A549 (cell line): ENCODE data around the gene E4F1. TPM values are rescaled to one million over a fixed set of nuclear protein-coding genes. Genes with fewer than 3 reads are reported as not detected.

Source experiments
- ATAC-seq, 2 experiments: fragments of 200-7000 bp in 1 of 2; fragments of >200 bp in 1 of 2; cut with Nextera tagmentation in 1 of 2; cut with Tn5 transposase in 1 of 2; 3 replicates each; pipeline versions ENCODE4 v1.8.0 to v1.9.1; 2018 to 2020; ENCODE audit warnings: mild to moderate bottlenecking in 1 of 2, moderate library complexity in 1 of 2
- CTCF ChIA-PET: fragments of 300-600 bp; sonication (Branson Sonifier 250); formaldehyde crosslinking; extraction: SDS; loops from one replicate; lab custom pipeline; 2021; ENCODE audit warnings: antibody characterized with exemption, inconsistent platforms; lab: Yijun Ruan, JAX
- POLR2A ChIA-PET: fragments of 350-600 bp; formaldehyde crosslinking; extraction: SDS; loops from one replicate; lab custom pipeline; 2021; ENCODE audit warnings: antibody characterized with exemption, inconsistent platforms; lab: Yijun Ruan, JAX
- DNase-seq, 2 experiments: peaks; one replicate each; pipeline versions ENCODE4 v3.0.0 to v3.0.0-alpha.2; 2011 to 2016; ENCODE audit warnings: low read depth in 1 of 2, low spot score in 1 of 2
- FAIRE-seq: peaks from 2 replicates; lab custom pipeline; 2011; peaks lifted over from hg19 to GRCh38; lab: Jason Lieb, UNC
- H3K27ac ChIP-seq, 2 experiments: fragments of >200 bp; sonication (Bioruptor Twin); formaldehyde crosslinking; 3 replicates each; pipeline ENCODE4 v1.5.1; 2016 to 2017
- H3K4me1 ChIP-seq: fragments of >200 bp; sonication (Bioruptor Twin); formaldehyde crosslinking; 3 replicates; pipeline ENCODE4 v1.6.1; 2016
- H3K4me2 ChIP-seq: fragments of >200 bp; sonication (Bioruptor Twin); formaldehyde crosslinking; 3 replicates; pipeline ENCODE4 v1.6.1; 2016
- H3K4me3 ChIP-seq: fragments of >200 bp; sonication (Bioruptor Twin); formaldehyde crosslinking; 3 replicates; pipeline ENCODE4 v1.5.1; 2016
- H3K9me3 ChIP-seq: fragments of >200 bp; sonication (Bioruptor Twin); formaldehyde crosslinking; 3 replicates; pipeline ENCODE4 v1.6.1; 2016
- CBX8 ChIP-seq: fragments of 200-600 bp; sonication (generic); IDR thresholded peaks from 2 replicates; pipeline ENCODE4 v1.6.1; 2016
- CHD4 ChIP-seq: fragments of 200-600 bp; sonication (generic); IDR thresholded peaks from 2 replicates; pipeline ENCODE4 v1.6.1; 2016; ENCODE audit warnings: antibody characterized with exemption, mild to moderate bottlenecking, borderline replicate concordance
- CTCF ChIP-seq: fragments of >200 bp; sonication (Bioruptor Twin); formaldehyde crosslinking; IDR thresholded peaks from 3 replicates; pipeline ENCODE4 v1.5.1; 2016
- E2F6 ChIP-seq: IDR thresholded peaks from 2 replicates; pipeline ENCODE4 v1.6.1; 2012; ENCODE audit warnings: low read depth, borderline replicate concordance
- EHF ChIP-seq: fragments of 250-450 bp; sonication (Bioruptor Pico); IDR thresholded peaks from 2 replicates; pipeline ENCODE4 v1.5.0; 2020; ENCODE audit warnings: mild to moderate bottlenecking
- EP300 ChIP-seq, 2 experiments: fragments of >200 bp; sonication (Bioruptor Twin); formaldehyde crosslinking; IDR thresholded peaks; 2 replicates in 1 of 2; 3 replicates in 1 of 2; pipeline ENCODE4 v1.6.1; 2016 to 2017
- FOSB ChIP-seq: fragments of 250-450 bp; sonication (Bioruptor Pico); IDR thresholded peaks from 2 replicates; pipeline ENCODE4 v1.5.0; 2020; ENCODE audit warnings: mild to moderate bottlenecking, moderate library complexity
- GATA3 ChIP-seq: IDR thresholded peaks from 2 replicates; pipeline ENCODE4 v1.6.1; 2012; ENCODE audit warnings: borderline replicate concordance
- HDAC2 ChIP-seq: fragments of 200-600 bp; sonication (generic); IDR thresholded peaks from 2 replicates; pipeline ENCODE4 v1.6.1; 2016
- HEYL ChIP-seq: fragments of 250-450 bp; sonication (Bioruptor Pico); IDR thresholded peaks from 2 replicates; pipeline ENCODE4 v1.8.0; 2021; ENCODE audit warnings: mild to moderate bottlenecking, moderate library complexity
- HOXA7 ChIP-seq: fragments of 250-450 bp; sonication (Bioruptor Pico); IDR thresholded peaks from 2 replicates; pipeline ENCODE4 v1.5.0; 2020; ENCODE audit warnings: mild to moderate bottlenecking, moderate library complexity
- HOXB13 ChIP-seq: fragments of 250-450 bp; sonication (Bioruptor Pico); IDR thresholded peaks from 2 replicates; pipeline ENCODE4 v1.5.0; 2020; ENCODE audit warnings: low read depth, mild to moderate bottlenecking, moderate library complexity
- HOXB5 ChIP-seq: fragments of 250-450 bp; sonication (Bioruptor Pico); IDR thresholded peaks from 2 replicates; pipeline ENCODE4 v1.5.0; 2020; ENCODE audit warnings: mild to moderate bottlenecking, moderate library complexity
- JUNB ChIP-seq: fragments of >200 bp; sonication (Bioruptor Twin); formaldehyde crosslinking; IDR thresholded peaks from 2 replicates; pipeline ENCODE4 v1.6.1; 2016
- KDM1A ChIP-seq: fragments of 200-600 bp; sonication (generic); IDR thresholded peaks from 2 replicates; pipeline ENCODE4 v1.6.1; 2016; ENCODE audit warnings: low read depth, mild to moderate bottlenecking
- MAZ ChIP-seq: fragments of 150-350 bp; IDR thresholded peaks from 2 replicates; pipeline ENCODE4 v1.6.1; 2014; ENCODE audit warnings: antibody characterized with exemption, low read depth, low read length, borderline replicate concordance
- MYC ChIP-seq: IDR thresholded peaks from 2 replicates; pipeline ENCODE4 v1.6.1; 2012; ENCODE audit warnings: mild to moderate bottlenecking, inconsistent platforms, low read length, improper control_type of control experiment, borderline replicate concordance
- NR3C1 ChIP-seq: fragments of >200 bp; sonication (Bioruptor Twin); formaldehyde crosslinking; IDR thresholded peaks from 3 replicates; pipeline ENCODE4 v1.6.1; 2017
- PBX3 ChIP-seq: IDR thresholded peaks from 2 replicates; pipeline ENCODE4 v1.6.1; 2012
- PHF8 ChIP-seq: fragments of 200-600 bp; sonication (generic); IDR thresholded peaks from 2 replicates; pipeline ENCODE4 v1.6.1; 2016; ENCODE audit warnings: low read depth, mild to moderate bottlenecking, antibody characterized with exemption, moderate library complexity, borderline replicate concordance
- POLR2A ChIP-seq: IDR thresholded peaks from 2 replicates; pipeline ENCODE4 v1.6.1; 2012; ENCODE audit warnings: mild to moderate bottlenecking, low read length
- RAD21 ChIP-seq, 2 experiments: fragments of >200 bp in 1 of 2; sonication (Bioruptor Twin) in 1 of 2; formaldehyde crosslinking in 1 of 2; IDR thresholded peaks in 1 of 2; conservative IDR thresholded peaks in 1 of 2; 2 replicates in 1 of 2; 3 replicates in 1 of 2; pipeline ENCODE4 v1.6.1; 2012 to 2018; ENCODE audit warnings: inconsistent platforms in 1 of 2
- RARB ChIP-seq: fragments of 250-450 bp; sonication (Bioruptor Pico); IDR thresholded peaks from 2 replicates; pipeline ENCODE4 v1.8.0; 2021; ENCODE audit warnings: mild to moderate bottlenecking, moderate library complexity
- RCOR1 ChIP-seq: fragments of 150-350 bp; IDR thresholded peaks from 2 replicates; pipeline ENCODE4 v1.6.1; 2014; ENCODE audit warnings: antibody characterized with exemption, low read length, low read depth
- RFX5 ChIP-seq: fragments of 450-650 bp; IDR thresholded peaks from 2 replicates; pipeline ENCODE4 v1.7.1; 2014; ENCODE audit warnings: antibody characterized with exemption, mild to moderate bottlenecking, moderate library complexity
- RNF2 ChIP-seq: fragments of 200-600 bp; sonication (generic); IDR thresholded peaks from 2 replicates; pipeline ENCODE4 v1.6.1; 2016; ENCODE audit warnings: low read depth, mild to moderate bottlenecking, antibody characterized with exemption, moderate library complexity, borderline replicate concordance
- ZC3H11A ChIP-seq: fragments of 450-650 bp; IDR thresholded peaks from 2 replicates; pipeline ENCODE4 v1.6.1; 2014; ENCODE audit warnings: antibody characterized with exemption, mild to moderate bottlenecking
- ZFP36 ChIP-seq: fragments of 450-650 bp; IDR thresholded peaks from 2 replicates; pipeline ENCODE4 v1.6.1; 2014; ENCODE audit warnings: borderline replicate concordance; ENCODE audit not compliant: partially characterized antibody
- ZSCAN20 ChIP-seq: fragments of 250-450 bp; sonication (Bioruptor Pico); IDR thresholded peaks from 2 replicates; pipeline ENCODE4 v1.8.0; 2022; ENCODE audit warnings: mild to moderate bottlenecking, moderate library complexity
- WGBS: methylation state at CpG from one replicate; pipeline ENCODE4 v1.1.6; 2017; ENCODE audit errors: missing lambda C conversion rate; 5-methylcytosine and 5-hydroxymethylcytosine counted together
- polyA plus RNA-seq, 4 experiments: library from polyadenylated mRNA; depleted of rRNA in 3 of 4; stranded (reverse); fragments of >200 nt; fragmentation: RNase III in 1 of 4; extraction: RNeasy Plus Mini Kit Qiagen cat#74134 plus additional on column Dnase treatment in 1 of 4; gene quantifications; 2 replicates in 3 of 4; 3 replicates in 1 of 4; pipeline ENCODE4 v1.2.3, GENCODE V29; 2011 to 2017
- TF ChIP-seq, protein P1 (sequence below): fragments of 450-650 bp; IDR thresholded peaks from 2 replicates; pipeline ENCODE4 v1.6.1; 2014; ENCODE audit warnings: antibody characterized with exemption
- TF ChIP-seq, protein P2 (sequence below): fragments of 250-450 bp; sonication (Bioruptor Pico); IDR thresholded peaks from 2 replicates; pipeline ENCODE4 v1.5.0; 2021; ENCODE audit warnings: mild to moderate bottlenecking, moderate library complexity, borderline replicate concordance
- TF ChIP-seq, protein P3 (sequence below): fragments of >200 bp; sonication (Bioruptor Twin); formaldehyde crosslinking; IDR thresholded peaks from 2 replicates; pipeline ENCODE4 v1.6.1; 2016
- TF ChIP-seq, protein P4 (sequence below): fragments of >200 bp; sonication (Bioruptor Twin); formaldehyde crosslinking; IDR thresholded peaks from 3 replicates; pipeline ENCODE4 v1.6.1; 2016

The E4F1 gene
- polyA plus RNA-seq, 2 of the 4 experiments (the other 2 are of a cell fraction), result 10.4 to 23.3 TPM

- 12% methylated on average over 4 of the region's 88 CpGs for WGBS
- ATAC-seq (peak; percentile 83 to 88), DNase-seq (peak; percentile 96 to 98), FAIRE-seq (no peak)
- Histone ChIP-seq H3K4me1 (peaks cover 20% of the 10 kb centered on the region), H3K4me3 (peak within 1 kb of the TSS; percentile 91), H3K27ac (peak within 1 kb of the TSS; percentile 96 to 98), H3K9me3 (no peaks in the 10 kb centered on the region), H3K4me2 (peak within 1 kb of the TSS; percentile 70)
- CTCF ChIA-PET, result interaction anchor here (0.5 to 3.5 kb wide), 28 partner anchors 8 to 250 kb away, joined by 3 to 33 read pairs (median 3); partner anchors contain the start of genes CASKIN1, E4F1 and TRAF7
- POLR2A ChIA-PET, result interaction anchor here (0.8 to 4.9 kb wide), 17 partner anchors 9 to 352 kb away, joined by 3 to 25 read pairs (median 4); partner anchors contain the start of genes DNASE1L2, PGP, RNPS1 and RPS2
- TF ChIP-seq RAD21 (conservative IDR thresholded peaks at IDR 0.05 in 1 of 2, IDR thresholded peaks at IDR 0.05 in 1 of 2) (peak; percentile 43 to 70), MAZ (peak; percentile 25; the same call in 1 of the 2 replicates), ZSCAN20 (CRISPR knock-in tag) (no peak), HOXB5 (CRISPR knock-in tag) (no peak), KDM1A (no peak), MYC (peak; percentile 32; the same call in 1 of the 2 replicates), ZC3H11A (no peak), RNF2 (no peak; the same call in 1 of the 2 replicates), CBX8 (no peak), CTCF (peak; percentile 56), EP300 (IDR thresholded peaks at IDR 0.05) (no peak), JUNB (no peak), HOXA7 (CRISPR knock-in tag) (no peak), RARB (no peak), PHF8 (0 out of 2 replicates have a peak, but pooled peaks have one; percentile 20), ZFP36 (no peak), HDAC2 (no peak), GATA3 (0 out of 2 replicates have a peak, but pooled peaks have one; percentile 20), E2F6 (0 out of 2 replicates have a peak, but pooled peaks have one; percentile 39), RFX5 (no peak), PBX3 (no peak; the same call in 1 of the 2 replicates), CHD4 (no peak), EHF (no peak), FOSB (CRISPR knock-in tag) (peak; percentile 28; the same call in 1 of the 2 replicates), POLR2A (peak; percentile 88), NR3C1 (no peak), HEYL (CRISPR knock-in tag) (no peak), RCOR1 (no peak), HOXB13 (no peak)
- TF ChIP-seq, protein P1, sequence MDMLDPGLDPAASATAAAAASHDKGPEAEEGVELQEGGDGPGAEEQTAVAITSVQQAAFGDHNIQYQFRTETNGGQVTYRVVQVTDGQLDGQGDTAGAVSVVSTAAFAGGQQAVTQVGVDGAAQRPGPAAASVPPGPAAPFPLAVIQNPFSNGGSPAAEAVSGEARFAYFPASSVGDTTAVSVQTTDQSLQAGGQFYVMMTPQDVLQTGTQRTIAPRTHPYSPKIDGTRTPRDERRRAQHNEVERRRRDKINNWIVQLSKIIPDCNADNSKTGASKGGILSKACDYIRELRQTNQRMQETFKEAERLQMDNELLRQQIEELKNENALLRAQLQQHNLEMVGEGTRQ, result no peak
- TF ChIP-seq, protein P2, sequence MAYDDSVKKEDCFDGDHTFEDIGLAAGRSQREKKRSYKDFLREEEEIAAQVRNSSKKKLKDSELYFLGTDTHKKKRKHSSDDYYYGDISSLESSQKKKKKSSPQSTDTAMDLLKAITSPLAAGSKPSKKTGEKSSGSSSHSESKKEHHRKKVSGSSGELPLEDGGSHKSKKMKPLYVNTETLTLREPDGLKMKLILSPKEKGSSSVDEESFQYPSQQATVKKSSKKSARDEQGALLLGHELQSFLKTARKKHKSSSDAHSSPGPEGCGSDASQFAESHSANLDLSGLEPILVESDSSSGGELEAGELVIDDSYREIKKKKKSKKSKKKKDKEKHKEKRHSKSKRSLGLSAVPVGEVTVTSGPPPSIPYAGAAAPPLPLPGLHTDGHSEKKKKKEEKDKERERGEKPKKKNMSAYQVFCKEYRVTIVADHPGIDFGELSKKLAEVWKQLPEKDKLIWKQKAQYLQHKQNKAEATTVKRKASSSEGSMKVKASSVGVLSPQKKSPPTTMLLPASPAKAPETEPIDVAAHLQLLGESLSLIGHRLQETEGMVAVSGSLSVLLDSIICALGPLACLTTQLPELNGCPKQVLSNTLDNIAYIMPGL, result no peak
- TF ChIP-seq, protein P3, sequence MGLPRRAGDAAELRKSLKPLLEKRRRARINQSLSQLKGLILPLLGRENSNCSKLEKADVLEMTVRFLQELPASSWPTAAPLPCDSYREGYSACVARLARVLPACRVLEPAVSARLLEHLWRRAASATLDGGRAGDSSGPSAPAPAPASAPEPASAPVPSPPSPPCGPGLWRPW, result no peak
- TF ChIP-seq, protein P4, sequence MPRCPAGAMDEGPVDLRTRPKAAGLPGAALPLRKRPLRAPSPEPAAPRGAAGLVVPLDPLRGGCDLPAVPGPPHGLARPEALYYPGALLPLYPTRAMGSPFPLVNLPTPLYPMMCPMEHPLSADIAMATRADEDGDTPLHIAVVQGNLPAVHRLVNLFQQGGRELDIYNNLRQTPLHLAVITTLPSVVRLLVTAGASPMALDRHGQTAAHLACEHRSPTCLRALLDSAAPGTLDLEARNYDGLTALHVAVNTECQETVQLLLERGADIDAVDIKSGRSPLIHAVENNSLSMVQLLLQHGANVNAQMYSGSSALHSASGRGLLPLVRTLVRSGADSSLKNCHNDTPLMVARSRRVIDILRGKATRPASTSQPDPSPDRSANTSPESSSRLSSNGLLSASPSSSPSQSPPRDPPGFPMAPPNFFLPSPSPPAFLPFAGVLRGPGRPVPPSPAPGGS, result peak; percentile 94
These were observed 28.1 kb downstream of the E4F1 start, which contains the start of gene ECI1 for GRCh38 chr16:2251296-2252111. Gene ECI1, minus strand, starts transcription at chr16:2251587. Its CDS starts 21 bp downstream, at chr16:2251566.
